H1 (cell line): ENCODE results near the gene TFDP1. TPM values are rescaled to one million over a fixed set of nuclear protein-coding genes. Genes with fewer than 3 reads are reported as not detected.

Experiments
- CHD1 ChIP-seq: IDR thresholded peaks from 2 replicates; pipeline ENCODE4 v1.6.1; 2012; ENCODE audit warnings: low read depth, low read length, improper control_type of control experiment
- GABPA ChIP-seq: IDR thresholded peaks from 2 replicates; pipeline ENCODE4 v1.6.1; 2011; ENCODE audit warnings: mild to moderate bottlenecking, low read length, moderate library complexity, borderline replicate concordance; ENCODE audit not compliant: insufficient read depth
- JUND ChIP-seq: IDR thresholded peaks from 2 replicates; pipeline ENCODE4 v1.6.1; 2011; ENCODE audit warnings: mild to moderate bottlenecking, improper control_type of control experiment, low read length
- PHF8 ChIP-seq: fragments of 200-600 bp; sonication (generic); conservative IDR thresholded peaks from 2 replicates; pipeline ENCODE4 v1.7.1; 2012; ENCODE audit warnings: low read depth, mild to moderate bottlenecking, inconsistent platforms, low read length, moderate library complexity
- RBBP5 ChIP-seq: IDR thresholded peaks from 2 replicates; pipeline ENCODE4 v1.7.1; 2012; ENCODE audit warnings: low read depth, mild to moderate bottlenecking, inconsistent platforms, low read length, moderate library complexity, borderline replicate concordance
- SP1 ChIP-seq: IDR thresholded peaks from 2 replicates; pipeline ENCODE4 v1.6.1; 2011; ENCODE audit warnings: low read depth, low read length
- SP2 ChIP-seq: IDR thresholded peaks from 2 replicates; pipeline ENCODE4 v1.6.1; 2012; ENCODE audit warnings: mild to moderate bottlenecking, low read length, inconsistent platforms
- polyA plus RNA-seq, 7 experiments: library from polyadenylated mRNA; depleted of rRNA in 3 of 7; stranded (reverse) in 5 of 7; unstranded in 2 of 7; fragments of >200 nt in 5 of 7; fragments of 200-250 nt in 2 of 7; gene quantifications; 1 replicate in 5 of 7; 2 replicates in 1 of 7; 4 replicates in 1 of 7; pipeline versions ENCODE4 v1.2.1 to v1.2.3, GENCODE V29; 2011 to 2013; ENCODE audit warnings: missing spikeins in 2 of 7, mixed read lengths in 2 of 7
- total RNA-seq: library from RNA; stranded (reverse); fragmentation: NEBNext Ultra II Directional; extraction: Animal tissue kit (Norgen Biotek cat#: 25700); gene quantifications from 2 replicates; pipeline ENCODE4 v1.2.1, GENCODE V29; 2021
- TF ChIP-seq, protein P1 (sequence below): IDR thresholded peaks from 2 replicates; pipeline ENCODE4 v1.6.1; 2011; ENCODE audit warnings: low read length, improper control_type of control experiment

The TFDP1 gene
- total and polyA plus RNA-seq, 2 of the 8 experiments (the other 6 are each of a cell fraction or from before 2014, with no cell fraction given) = 43.6 to 81.9 TPM

DNA sequence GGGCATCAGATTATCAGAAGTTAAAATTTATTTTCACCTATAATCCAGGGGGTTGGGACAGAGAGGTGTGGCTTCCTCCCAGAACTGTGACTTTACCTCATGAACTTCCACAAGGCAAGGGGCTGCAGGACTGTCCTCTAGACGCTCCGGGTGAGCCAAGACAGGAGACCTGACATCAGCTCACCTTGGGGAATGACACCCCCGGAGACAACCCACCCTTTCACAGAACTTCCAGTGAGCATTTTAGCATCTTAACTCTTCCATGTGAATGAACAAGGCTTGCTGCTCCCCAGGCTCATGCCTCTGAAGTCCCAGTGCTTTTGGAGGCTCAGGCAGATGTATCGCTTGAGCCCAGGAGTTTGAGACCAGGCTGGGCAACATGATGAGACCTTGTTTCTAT, 29.4 kb upstream of the TFDP1 start (continued):
- no peak for TF ChIP-seq GABPA
- TF ChIP-seq CHD1 = no peak
- TF ChIP-seq, protein P1, sequence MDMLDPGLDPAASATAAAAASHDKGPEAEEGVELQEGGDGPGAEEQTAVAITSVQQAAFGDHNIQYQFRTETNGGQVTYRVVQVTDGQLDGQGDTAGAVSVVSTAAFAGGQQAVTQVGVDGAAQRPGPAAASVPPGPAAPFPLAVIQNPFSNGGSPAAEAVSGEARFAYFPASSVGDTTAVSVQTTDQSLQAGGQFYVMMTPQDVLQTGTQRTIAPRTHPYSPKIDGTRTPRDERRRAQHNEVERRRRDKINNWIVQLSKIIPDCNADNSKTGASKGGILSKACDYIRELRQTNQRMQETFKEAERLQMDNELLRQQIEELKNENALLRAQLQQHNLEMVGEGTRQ = no peak
- no peak for TF ChIP-seq JUND
- no peak for TF ChIP-seq SP2
- TF ChIP-seq SP1 = no peak
- no peak for TF ChIP-seq PHF8
- TF ChIP-seq RBBP5 = no peak
